ENCODE results near the gene IREB2. TPM values are rescaled to one million over a fixed set of nuclear protein-coding genes. Genes with fewer than 3 reads are reported as not detected.
A peak's percentile ranks its signal among the peaks of the same experiment; 100 is the strongest.

Gene IREB2
- total and polyA plus RNA-seq, 4 donors, result 9.8 to 71.5 (median 38.4) TPM

- WGBS, 2 donors, result 97 to 99% methylated on average over 3 of the region's 3 CpGs
- ATAC-seq (ENCODE audit: insufficient read depth, low FRiP score), result no peak
- Histone ChIP-seq H3K9ac (ENCODE audit: insufficient read depth in 1 of 2, low read length in 2 of 2) (no peak overlapping the region), H3K27me3 (ENCODE audit: control insufficient read depth in 3 of 3, insufficient read depth in 3 of 3, low read length in 2 of 3) (no peaks in the 10 kb centered on the region), H3K4me1 (ENCODE audit: control insufficient read depth in 5 of 5, insufficient read depth in 5 of 5, low read length in 5 of 5) (peaks cover 9 to 38% (median 14%) of the 10 kb centered on the region in 5 donors), H3K27ac (ENCODE audit: low read depth in 1 of 2, low read length in 1 of 2) (no peak overlapping the region), H3K9me3 (ENCODE audit: control insufficient read depth in 4 of 4, insufficient read depth in 3 of 4, low read length in 3 of 4) (no peaks in the 10 kb centered on the region), H3K4me3 (no peak overlapping the region), H3K36me3 (ENCODE audit: control insufficient read depth in 4 of 4, insufficient read depth in 4 of 4, low read length in 4 of 4) (peaks cover 0 to 3% (median under 1%) of the 10 kb centered on the region in 4 donors)
- no peak for DNase-seq
- no peak for TF ChIP-seq CTCF (IDR thresholded peaks at IDR 0.05; ENCODE audit: control extremely low read depth, extremely low read depth)
These were observed 14.5 kb downstream of the IREB2 start for GRCh38 chr15:78452485-78452884.

- Histone ChIP-seq H3K4me1 (ENCODE audit: control insufficient read depth in 5 of 5, insufficient read depth in 5 of 5, low read length in 5 of 5) (peaks cover 9 to 39% (median 13%) of the 10 kb centered on the region in 5 donors), H3K9ac (ENCODE audit: insufficient read depth in 1 of 2, low read length in 2 of 2) (no peak overlapping the region), H3K27ac (ENCODE audit: low read depth in 1 of 2, low read length in 1 of 2) (no peak overlapping the region), H3K27me3 (ENCODE audit: control insufficient read depth in 3 of 3, insufficient read depth in 3 of 3, low read length in 2 of 3) (no peaks in the 10 kb centered on the region), H3K4me3 (no peak overlapping the region), H3K9me3 (ENCODE audit: control insufficient read depth in 4 of 4, insufficient read depth in 3 of 4, low read length in 3 of 4) (no peaks in the 10 kb centered on the region), H3K36me3 (ENCODE audit: control insufficient read depth in 4 of 4, insufficient read depth in 4 of 4, low read length in 4 of 4) (peaks cover 0 to 1% (median under 1%) of the 10 kb centered on the region in 4 donors)
- DNase-seq (no peak), ATAC-seq (ENCODE audit: insufficient read depth, low FRiP score) (no peak)
- no peak for TF ChIP-seq CTCF (IDR thresholded peaks at IDR 0.05; ENCODE audit: control extremely low read depth, extremely low read depth)
- WGBS, 2 donors, result 14 to 37% methylated on average over 2 of the region's 2 CpGs
These were observed 15.4 kb downstream of the IREB2 start for GRCh38 chr15:78453447-78453846.

GRCh38 chr15:78454992-78455391 lies 17.0 kb downstream of the IREB2 start:
- H3K27ac ChIP-seq (ENCODE audit: low read depth in 1 of 2, low read length in 1 of 2), result no peak overlapping the region
- no peak for TF ChIP-seq CTCF (IDR thresholded peaks at IDR 0.05; ENCODE audit: control extremely low read depth, extremely low read depth)
- no peak overlapping the region for H3K4me3 ChIP-seq
- H3K9ac ChIP-seq (ENCODE audit: insufficient read depth in 1 of 2, low read length in 2 of 2), result no peak overlapping the region
- DNase-seq (no peak), ATAC-seq (ENCODE audit: insufficient read depth, low FRiP score) (peak; percentile 64)
- WGBS, 2 donors, result 38 to 64% methylated on average over 5 of the region's 5 CpGs
- peaks cover 0 to 3% (median 0%) of the 10 kb centered on the region in 4 donors for H3K36me3 ChIP-seq (ENCODE audit: control insufficient read depth in 4 of 4, insufficient read depth in 4 of 4, low read length in 4 of 4)
- H3K9me3 ChIP-seq (ENCODE audit: control insufficient read depth in 4 of 4, insufficient read depth in 3 of 4, low read length in 3 of 4), result no peaks in the 10 kb centered on the region
- no peaks in the 10 kb centered on the region for H3K27me3 ChIP-seq (ENCODE audit: control insufficient read depth in 3 of 3, insufficient read depth in 3 of 3, low read length in 2 of 3)
- H3K4me1 ChIP-seq (ENCODE audit: control insufficient read depth in 5 of 5, insufficient read depth in 5 of 5, low read length in 5 of 5), result peaks cover 4 to 28% (median 11%) of the 10 kb centered on the region in 5 donors

GRCh38 chr15:78455749-78456148 lies 17.7 kb downstream of the IREB2 start:
- Histone ChIP-seq H3K27ac (ENCODE audit: low read depth in 1 of 2, low read length in 1 of 2) (no peak overlapping the region), H3K4me1 (ENCODE audit: control insufficient read depth in 5 of 5, insufficient read depth in 5 of 5, low read length in 5 of 5) (peaks cover 4 to 27% (median 9%) of the 10 kb centered on the region in 5 donors), H3K36me3 (ENCODE audit: control insufficient read depth in 4 of 4, insufficient read depth in 4 of 4, low read length in 4 of 4) (peaks cover 0 to 3% (median under 1%) of the 10 kb centered on the region in 4 donors), H3K27me3 (ENCODE audit: control insufficient read depth in 3 of 3, insufficient read depth in 3 of 3, low read length in 2 of 3) (no peaks in the 10 kb centered on the region), H3K9ac (ENCODE audit: insufficient read depth in 1 of 2, low read length in 2 of 2) (no peak overlapping the region), H3K4me3 (no peak overlapping the region), H3K9me3 (ENCODE audit: control insufficient read depth in 4 of 4, insufficient read depth in 3 of 4, low read length in 3 of 4) (no peaks in the 10 kb centered on the region)
- peak in 1 of 3 donors; percentile 23 for DNase-seq
- WGBS, 2 donors, result 47 to 57% methylated on average over 3 of the region's 3 CpGs
- ATAC-seq (ENCODE audit: insufficient read depth, low FRiP score), result no peak
- no peak for TF ChIP-seq CTCF (IDR thresholded peaks at IDR 0.05; ENCODE audit: control extremely low read depth, extremely low read depth)
